DND-41 (cell line): Measurements from ENCODE around the gene ELAPOR1.

Experiments used
- ATAC-seq: fragments of 200-7000 bp; cut with Tn5 transposase; 3 replicates; pipeline ENCODE4 v1.9.1; 2021; ENCODE audit warnings: low read depth; ENCODE audit not compliant: insufficient read depth
- DNase-seq: peaks from one replicate; pipeline ENCODE4 v3.0.0-alpha.2; 2020
- H2AFZ ChIP-seq: 2 replicates; pipeline ENCODE4 v1.6.0; 2012; ENCODE audit warnings: low read depth, low read length
- H3K27ac ChIP-seq: 2 replicates; pipeline ENCODE4 v1.5.1; 2012; ENCODE audit warnings: low read length, inconsistent platforms
- H3K27me3 ChIP-seq: fragments of 200-600 bp; sonication (generic); 2 replicates; pipeline ENCODE4 v1.6.0; 2012; ENCODE audit warnings: low read length, mild to moderate bottlenecking, inconsistent platforms; ENCODE audit not compliant: insufficient read depth, poor library complexity
- H3K36me3 ChIP-seq: 2 replicates; pipeline ENCODE4 v1.5.1; 2012; ENCODE audit warnings: low read length, inconsistent platforms; ENCODE audit not compliant: insufficient read depth
- H3K4me1 ChIP-seq: 2 replicates; pipeline ENCODE4 v1.5.1; 2012; ENCODE audit warnings: mild to moderate bottlenecking, low read length; ENCODE audit not compliant: insufficient read depth
- H3K4me2 ChIP-seq: 2 replicates; pipeline ENCODE4 v1.6.0; 2012; ENCODE audit warnings: mild to moderate bottlenecking, moderate library complexity, low read length, inconsistent platforms; ENCODE audit not compliant: insufficient read depth
- H3K4me3 ChIP-seq, 2 experiments: fragments of 200-600 bp in 1 of 2; shearing (Covaris generic) in 1 of 2; 2 replicates each; pipeline ENCODE4 v1.5.1; 2012 to 2016; ENCODE audit warnings: inconsistent platforms in 2 of 2, low read length in 2 of 2, mild to moderate bottlenecking in 2 of 2, low read depth in 1 of 2, moderate library complexity in 1 of 2
- H3K79me2 ChIP-seq: 2 replicates; pipeline ENCODE4 v1.6.0; 2012; ENCODE audit warnings: low read length, inconsistent platforms; ENCODE audit not compliant: insufficient read depth
- H3K9ac ChIP-seq: 2 replicates; pipeline ENCODE4 v1.6.0; 2012; ENCODE audit warnings: low read depth, mild to moderate bottlenecking, inconsistent platforms, low read length, moderate library complexity
- H3K9me3 ChIP-seq: 2 replicates; pipeline ENCODE4 v1.5.1; 2012; ENCODE audit warnings: low read length, moderate library complexity, mild to moderate bottlenecking, inconsistent platforms; ENCODE audit not compliant: insufficient read depth, severe bottlenecking
- H4K20me1 ChIP-seq: 2 replicates; pipeline ENCODE4 v1.6.0; 2012; ENCODE audit warnings: low read length; ENCODE audit not compliant: insufficient read depth
- EZH2 ChIP-seq: IDR thresholded peaks from 3 replicates; pipeline ENCODE4 v1.6.1; 2012; ENCODE audit warnings: borderline replicate concordance, low read depth, mild to moderate bottlenecking, moderate library complexity, low read length, inconsistent platforms; ENCODE audit not compliant: severe bottlenecking
- TF ChIP-seq, protein P1 (sequence below): IDR thresholded peaks from 2 replicates; pipeline ENCODE4 v1.5.1; 2012; ENCODE audit warnings: borderline replicate concordance, low read length, moderate library complexity, mild to moderate bottlenecking; ENCODE audit not compliant: poor library complexity, severe bottlenecking; ENCODE audit errors: extremely low read depth

The ELAPOR1 gene

DNA sequence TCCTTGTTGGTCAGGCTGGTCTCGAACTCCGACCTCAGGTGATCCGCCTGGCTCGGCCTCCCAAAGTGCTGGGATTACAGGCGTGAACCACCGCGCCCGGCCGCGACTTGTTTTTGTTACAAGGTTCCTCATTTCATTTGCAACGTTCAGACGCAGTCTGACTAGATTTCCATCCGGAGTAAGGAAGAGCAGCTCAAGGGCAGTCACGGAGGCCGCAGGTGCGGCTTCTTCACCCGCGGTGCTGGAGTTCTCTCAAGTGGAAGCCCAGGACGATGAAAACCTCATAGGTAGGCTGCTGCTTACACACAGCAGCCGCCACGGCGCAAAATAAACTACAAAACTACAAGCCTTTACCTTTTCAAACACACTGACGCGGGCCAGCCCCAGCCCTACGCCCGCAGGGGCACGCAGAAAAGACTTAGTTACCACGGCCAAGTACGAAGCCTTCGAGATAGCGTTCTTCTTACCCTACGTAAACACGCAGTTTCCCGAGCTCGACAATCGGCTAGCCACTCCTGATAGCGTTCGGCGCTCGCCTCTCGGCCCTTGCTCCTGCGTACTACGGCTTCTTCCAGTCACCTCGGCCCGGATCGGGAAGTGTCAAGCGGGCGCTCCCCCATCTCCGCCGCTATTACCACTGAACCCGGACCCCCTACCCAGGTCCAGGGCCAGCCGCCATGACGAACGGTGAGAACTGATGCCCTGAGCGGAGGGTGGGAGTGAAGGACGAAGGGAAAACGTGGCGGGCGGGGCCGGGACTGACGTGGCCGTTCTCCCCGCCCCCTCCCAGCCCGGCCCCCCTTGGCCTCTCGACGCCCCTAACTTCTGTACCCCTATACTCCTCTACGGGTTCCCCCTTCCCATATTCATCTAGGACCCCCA, 23.5 kb upstream of the ELAPOR1 start, which contains the start of gene TMEM167B:
TMEM167B (plus strand) TSS at position 569 of the 882 bp plus-strand sequence; CDS start at position 678, 109 bp downstream.
- Histone ChIP-seq H3K4me3 (peak within 1 kb of the TSS; percentile 72 to 84), H3K36me3 (peaks cover 22% of the 10 kb centered on the region), H3K4me2 (peak within 1 kb of the TSS; percentile 96), H3K9ac (peak within 1 kb of the TSS; percentile 71), H4K20me1 (peaks cover 7% of the 10 kb centered on the region; the same call in 1 of the 2 replicates), H3K9me3 (no peaks in the 10 kb centered on the region), H3K27me3 (no peaks in the 10 kb centered on the region), H3K4me1 (peaks cover 34% of the 10 kb centered on the region), H2AFZ (peak within 1 kb of the TSS; percentile 95), H3K79me2 (peaks cover 45% of the 10 kb centered on the region), H3K27ac (peak within 1 kb of the TSS; percentile 85)
- TF ChIP-seq, protein P1, sequence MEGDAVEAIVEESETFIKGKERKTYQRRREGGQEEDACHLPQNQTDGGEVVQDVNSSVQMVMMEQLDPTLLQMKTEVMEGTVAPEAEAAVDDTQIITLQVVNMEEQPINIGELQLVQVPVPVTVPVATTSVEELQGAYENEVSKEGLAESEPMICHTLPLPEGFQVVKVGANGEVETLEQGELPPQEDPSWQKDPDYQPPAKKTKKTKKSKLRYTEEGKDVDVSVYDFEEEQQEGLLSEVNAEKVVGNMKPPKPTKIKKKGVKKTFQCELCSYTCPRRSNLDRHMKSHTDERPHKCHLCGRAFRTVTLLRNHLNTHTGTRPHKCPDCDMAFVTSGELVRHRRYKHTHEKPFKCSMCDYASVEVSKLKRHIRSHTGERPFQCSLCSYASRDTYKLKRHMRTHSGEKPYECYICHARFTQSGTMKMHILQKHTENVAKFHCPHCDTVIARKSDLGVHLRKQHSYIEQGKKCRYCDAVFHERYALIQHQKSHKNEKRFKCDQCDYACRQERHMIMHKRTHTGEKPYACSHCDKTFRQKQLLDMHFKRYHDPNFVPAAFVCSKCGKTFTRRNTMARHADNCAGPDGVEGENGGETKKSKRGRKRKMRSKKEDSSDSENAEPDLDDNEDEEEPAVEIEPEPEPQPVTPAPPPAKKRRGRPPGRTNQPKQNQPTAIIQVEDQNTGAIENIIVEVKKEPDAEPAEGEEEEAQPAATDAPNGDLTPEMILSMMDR: peak; percentile 2
- TF ChIP-seq EZH2: no peak
- DNase-seq (peak; percentile 90), ATAC-seq (peak; percentile 96)

DNA sequence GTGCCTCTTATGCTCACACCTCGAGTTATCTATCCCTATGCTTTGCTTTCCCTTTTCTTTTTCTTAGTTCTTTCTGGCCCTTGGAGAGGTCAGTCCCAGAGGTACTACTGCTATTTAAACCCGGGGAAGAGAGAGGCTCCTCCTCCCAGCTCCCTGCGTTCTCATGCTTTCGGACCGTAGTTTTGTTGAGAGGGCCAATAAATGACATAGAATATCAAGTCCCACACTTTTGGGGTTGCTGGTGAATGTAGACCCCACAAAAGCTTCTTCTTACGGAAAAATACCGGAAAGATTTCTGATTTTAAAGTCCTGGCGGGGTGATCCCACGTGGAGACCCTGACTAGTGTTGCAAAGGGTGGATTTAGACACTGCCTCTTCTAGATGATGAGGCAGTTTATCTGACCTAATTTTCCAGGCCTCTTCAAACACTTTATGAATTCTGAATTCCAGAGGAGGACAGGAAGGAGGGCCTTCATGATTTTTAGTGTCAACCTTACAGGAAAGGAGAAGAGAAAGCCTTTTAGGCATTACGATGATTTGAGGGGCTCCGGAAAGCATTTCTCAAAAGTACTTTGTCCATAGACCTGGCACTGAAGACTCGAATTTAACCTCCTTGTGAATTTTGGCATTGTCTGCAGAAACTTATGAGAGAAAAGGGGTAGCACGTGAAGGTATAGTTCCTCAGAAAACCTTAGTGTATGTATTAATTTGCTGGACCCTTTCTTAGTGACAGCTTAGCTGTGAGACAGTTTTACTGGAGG, 22.7 kb upstream of the ELAPOR1 start:
- peak overlapping the region; percentile 96 for H3K4me2 ChIP-seq
- ATAC-seq (peak; percentile 37), DNase-seq (no peak)
- TF ChIP-seq, protein P1: no peak
- TF ChIP-seq EZH2: no peak
- H3K27ac ChIP-seq: peak overlapping the region; percentile 85
- peak overlapping the region; percentile 71 for H3K9ac ChIP-seq
- peaks cover 7% of the 10 kb centered on the region; the same call in 1 of the 2 replicates for H4K20me1 ChIP-seq
- peak overlapping the region; percentile 72 to 84 for H3K4me3 ChIP-seq
- no peaks in the 10 kb centered on the region for H3K9me3 ChIP-seq
- no peaks in the 10 kb centered on the region for H3K27me3 ChIP-seq
- peak overlapping the region; percentile 95 for H2AFZ ChIP-seq
- peaks cover 34% of the 10 kb centered on the region for H3K4me1 ChIP-seq
- H3K79me2 ChIP-seq: peaks cover 47% of the 10 kb centered on the region
- H3K36me3 ChIP-seq: peaks cover 22% of the 10 kb centered on the region

DNA sequence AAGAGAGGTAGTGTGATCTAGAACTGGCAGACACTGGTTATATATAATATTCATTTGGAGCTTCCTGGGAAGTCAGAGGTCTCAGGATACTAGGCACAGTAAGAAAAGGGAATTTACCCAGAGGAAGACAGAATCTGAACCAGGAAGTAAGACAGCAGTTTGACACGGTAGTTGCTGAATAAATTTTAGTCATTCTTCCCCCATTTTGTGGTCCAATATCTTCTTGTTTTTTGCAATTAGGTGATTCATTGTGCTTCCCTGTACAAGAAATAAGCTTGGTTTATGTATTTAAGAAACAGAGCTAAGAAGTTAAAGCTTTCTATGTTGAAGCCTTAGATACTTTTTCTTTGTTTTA, 22.1 kb upstream of the ELAPOR1 start:
- DNase-seq (no peak), ATAC-seq (no peak)
- H4K20me1 ChIP-seq: peaks cover 7% of the 10 kb centered on the region; the same call in 1 of the 2 replicates
- H3K4me1 ChIP-seq: peaks cover 34% of the 10 kb centered on the region
- no peaks in the 10 kb centered on the region for H3K27me3 ChIP-seq
- peaks cover 47% of the 10 kb centered on the region for H3K79me2 ChIP-seq
- peak overlapping the region; percentile 72 to 84 for H3K4me3 ChIP-seq
- TF ChIP-seq, protein P1: no peak
- TF ChIP-seq EZH2: no peak
- peak overlapping the region; percentile 71 for H3K9ac ChIP-seq
- H3K27ac ChIP-seq: peak overlapping the region; percentile 85
- peaks cover 22% of the 10 kb centered on the region for H3K36me3 ChIP-seq
- H3K9me3 ChIP-seq: no peaks in the 10 kb centered on the region
- H2AFZ ChIP-seq: 0 out of 2 replicates have a peak overlapping the region, but pooled peaks have one; percentile 33
- peak overlapping the region; percentile 96 for H3K4me2 ChIP-seq
